Head of caudate nucleus (tissue), 42 donors: ENCODE results near the gene PSG2.
"Not testable (repeated sequence)": the region's sequence is repeated elsewhere in the genome, so short reads cannot be mapped to it uniquely, and the experiment has no call there.

ENCODE experiments used
- DNase-seq, 42 donors: peaks; one replicate each; pipeline versions ENCODE4 v3.0.0 to v3.0.0-alpha.2; 2020 to 2021; ENCODE audit warnings: mixed read lengths in 7 of 42
- intact Hi-C: fragments of 100-400 bp; cut with DNase I; formaldehyde crosslinking; loops from one replicate; pipeline ENCODE4 v1.15.0; 2022

The PSG2 gene

DNA sequence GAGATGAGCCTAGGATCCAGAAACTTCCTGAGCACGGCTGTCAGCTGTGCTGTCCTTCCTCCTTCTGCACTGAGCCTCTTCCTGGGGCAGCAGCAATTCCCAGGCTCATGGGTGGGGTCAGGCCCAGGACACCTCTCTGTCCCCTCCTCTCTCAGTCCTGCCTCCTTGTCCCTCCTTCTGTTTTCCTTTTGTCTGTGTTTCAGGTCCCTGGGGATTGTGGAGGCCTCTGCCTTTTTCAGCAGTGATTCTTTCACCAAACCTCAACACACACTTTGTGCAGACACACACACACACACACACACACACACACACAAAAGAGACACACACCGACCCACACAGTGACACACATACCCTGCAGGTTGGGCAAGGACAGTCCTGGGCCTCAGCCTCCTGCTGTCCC is at the start of gene PSG2:
Gene PSG2 (minus strand): TSS at position 101 of the 400 bp plus-strand sequence. CDS start 132 bp downstream, outside the sequence.
- DNase-seq, intact Hi-C loops: not testable (repeated sequence)

DNA sequence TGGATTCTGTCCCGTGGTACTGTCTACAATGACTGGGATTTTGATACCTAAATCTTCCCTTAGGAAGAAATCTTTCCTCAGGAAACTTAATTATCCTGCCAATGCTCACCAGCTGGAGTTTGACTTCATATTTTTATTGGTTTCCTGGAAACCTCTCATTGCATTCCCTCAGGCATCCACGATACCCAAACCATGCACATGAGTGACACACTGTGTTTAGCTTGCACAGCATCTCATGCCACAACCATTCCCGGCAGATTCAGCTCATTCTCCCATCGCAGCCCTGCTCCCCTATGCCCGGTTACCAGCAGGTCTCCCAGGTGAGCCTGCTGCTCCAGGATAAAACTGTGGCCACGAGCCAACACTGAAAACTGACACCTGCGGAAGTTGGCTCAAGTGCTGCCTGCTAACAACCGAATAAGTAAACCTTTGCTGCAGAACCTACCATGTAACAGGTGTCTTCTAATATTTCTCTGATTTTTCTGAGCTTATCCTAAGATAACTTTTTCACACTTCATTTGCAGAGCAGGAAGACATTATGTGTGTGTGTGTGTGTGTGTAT is 48.9 kb upstream of the PSG2 start:
- intact Hi-C loops, DNase-seq: not testable (repeated sequence)

- intact Hi-C loops: not testable (repeated sequence)
Measured at GRCh38 chr19:43129197-43129596, 46.7 kb upstream of the PSG2 start.

GRCh38 chr19:43127336-43127735 is 44.8 kb upstream of the PSG2 start:
- intact Hi-C loops, DNase-seq: not testable (repeated sequence)

More at GRCh38 chr19:43129197-43129596, 46.7 kb upstream of the PSG2 start:
- DNase-seq: not testable (repeated sequence)

DNA sequence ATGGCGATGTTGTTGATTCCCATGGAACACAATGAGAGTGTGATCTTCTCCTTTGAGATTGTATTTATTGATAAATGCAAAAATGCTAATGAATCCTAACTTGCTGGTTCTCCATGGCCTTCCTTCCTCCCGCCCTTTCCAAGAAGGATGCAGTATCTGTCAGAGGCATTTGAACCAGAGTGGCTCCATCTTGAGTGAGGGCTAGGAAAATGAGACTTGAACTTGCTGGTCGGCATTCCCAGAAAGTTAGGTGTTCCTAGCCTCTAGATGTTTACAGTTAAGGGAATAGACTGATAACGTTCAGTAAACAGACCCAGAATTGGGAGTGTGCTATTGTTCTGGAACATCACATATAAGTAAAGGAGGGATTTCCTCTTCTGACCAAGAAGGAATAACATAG is 44.2 kb upstream of the PSG2 start:
- no peak for DNase-seq
- intact Hi-C loops: no loop called here

DNA sequence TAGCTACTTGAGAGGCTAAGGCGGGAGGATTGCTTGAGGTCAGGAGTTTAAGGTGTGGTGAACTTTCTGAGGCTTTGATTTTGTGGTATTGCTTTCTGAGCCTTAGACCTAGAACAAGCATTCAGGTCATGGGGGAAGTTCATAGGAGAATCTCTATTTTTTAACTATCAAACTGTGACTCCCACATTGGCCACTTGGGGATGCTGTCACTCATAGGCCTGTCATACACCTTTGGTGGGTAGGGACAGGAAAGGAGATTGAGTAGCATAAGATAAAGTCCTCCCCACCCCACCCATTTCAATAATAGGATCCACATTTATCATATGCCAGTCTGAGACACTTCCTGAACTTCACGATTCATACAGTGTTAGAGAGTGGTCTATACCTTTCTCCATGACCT is 41.9 kb upstream of the PSG2 start:
- DNase-seq: no peak
- intact Hi-C loops: no loop called here

DNA sequence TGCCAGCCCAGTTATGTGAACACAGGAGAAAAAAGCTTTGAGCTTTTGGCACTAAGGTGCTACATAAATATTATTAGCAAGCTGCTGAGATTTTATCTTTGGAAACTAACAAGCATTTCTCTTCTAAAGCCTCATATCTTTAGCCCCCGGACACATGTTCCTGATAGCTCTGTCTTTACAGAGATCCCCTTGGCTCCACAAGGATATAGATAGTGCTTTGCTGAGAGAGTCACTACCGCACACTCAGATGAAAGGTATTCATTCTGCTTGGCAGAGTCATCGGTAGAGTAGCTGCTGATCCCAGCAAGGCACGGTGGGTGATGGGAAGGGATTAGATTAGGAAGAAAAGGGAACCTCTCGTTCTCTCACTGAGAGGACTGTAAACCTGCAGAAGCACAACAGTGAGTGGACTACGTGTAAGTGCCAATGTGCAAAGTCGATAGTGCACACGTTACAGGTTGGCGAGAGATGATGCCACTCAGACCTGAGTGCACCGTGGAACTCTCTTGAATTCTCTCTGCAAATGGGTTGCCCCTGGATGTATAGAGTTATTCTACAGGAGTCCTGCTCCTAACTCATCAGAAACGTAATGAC is 38.0 kb upstream of the PSG2 start:
- DNase-seq, intact Hi-C loops: not testable (repeated sequence)

GRCh38 chr19:43119526-43119925 is 37.0 kb upstream of the PSG2 start:
- DNase-seq, intact Hi-C loops: not testable (repeated sequence)

- intact Hi-C loops, DNase-seq: not testable (repeated sequence)
Measured at GRCh38 chr19:43116421-43116820, 33.9 kb upstream of the PSG2 start.

GRCh38 chr19:43115548-43115947 is 33.0 kb upstream of the PSG2 start:
- intact Hi-C loops, DNase-seq: not testable (repeated sequence)

DNA sequence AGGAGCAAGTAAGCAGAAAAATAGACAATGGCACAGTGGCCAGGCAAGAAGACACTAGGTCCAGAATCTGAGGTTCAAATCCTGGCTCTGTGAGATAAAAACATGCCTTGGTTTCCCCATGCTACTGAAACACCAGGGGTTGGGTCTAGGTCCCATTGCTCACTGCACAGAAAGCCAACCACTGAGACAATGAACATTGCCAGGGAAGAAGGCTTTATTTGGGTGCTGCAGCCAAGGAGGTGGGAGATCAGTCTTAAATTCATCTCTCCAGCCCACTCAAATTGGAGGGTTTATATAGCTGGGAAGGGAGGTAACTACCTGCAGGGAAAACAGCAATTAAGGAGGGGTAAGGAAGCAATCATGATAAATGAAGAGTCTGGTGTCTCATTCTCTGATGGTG is 32.6 kb upstream of the PSG2 start:
- DNase-seq, intact Hi-C loops: not testable (repeated sequence)

DNA sequence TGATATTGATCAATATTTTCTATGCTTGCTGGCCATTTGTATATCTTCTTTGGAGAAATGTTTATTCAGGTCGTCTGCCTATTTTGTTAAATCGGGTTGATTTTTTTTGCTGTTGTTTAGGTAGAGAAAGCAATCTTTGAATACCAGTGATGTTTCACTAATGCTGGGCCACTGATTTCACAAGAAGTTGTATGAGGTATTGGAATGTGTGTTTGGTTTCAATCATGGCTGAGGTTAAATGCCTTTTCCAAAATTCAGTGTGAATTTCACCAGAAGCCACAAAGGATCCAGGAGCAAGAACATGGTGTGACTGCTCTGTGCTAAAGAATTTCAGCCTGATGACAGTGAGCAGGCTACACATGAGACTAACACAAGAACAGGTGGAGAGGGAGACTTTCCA is 32.1 kb upstream of the PSG2 start:
- intact Hi-C loops, DNase-seq: not testable (repeated sequence)

DNA sequence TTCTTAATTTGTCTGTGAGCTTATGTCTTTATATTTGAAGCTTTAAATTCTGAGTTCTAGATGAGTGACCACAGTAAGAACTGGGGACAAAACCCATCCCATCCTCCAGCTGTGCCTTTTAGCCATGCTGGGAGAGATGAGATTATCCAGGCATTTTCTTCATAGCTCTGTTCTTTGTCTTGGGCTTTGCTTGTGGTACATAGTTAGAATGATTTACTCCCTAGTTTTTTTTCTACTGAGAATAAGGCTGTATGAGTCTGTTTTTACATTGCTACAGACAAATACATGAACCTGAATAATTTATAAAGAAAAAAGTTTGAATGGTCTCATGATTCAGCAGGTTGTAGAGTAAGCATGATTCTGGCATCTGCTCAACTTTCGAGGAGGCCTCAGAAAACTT is 24.9 kb upstream of the PSG2 start:
- intact Hi-C loops, DNase-seq: not testable (repeated sequence)

GRCh38 chr19:43105496-43105895 is 23.0 kb upstream of the PSG2 start:
- intact Hi-C loops: no loop called here

DNA sequence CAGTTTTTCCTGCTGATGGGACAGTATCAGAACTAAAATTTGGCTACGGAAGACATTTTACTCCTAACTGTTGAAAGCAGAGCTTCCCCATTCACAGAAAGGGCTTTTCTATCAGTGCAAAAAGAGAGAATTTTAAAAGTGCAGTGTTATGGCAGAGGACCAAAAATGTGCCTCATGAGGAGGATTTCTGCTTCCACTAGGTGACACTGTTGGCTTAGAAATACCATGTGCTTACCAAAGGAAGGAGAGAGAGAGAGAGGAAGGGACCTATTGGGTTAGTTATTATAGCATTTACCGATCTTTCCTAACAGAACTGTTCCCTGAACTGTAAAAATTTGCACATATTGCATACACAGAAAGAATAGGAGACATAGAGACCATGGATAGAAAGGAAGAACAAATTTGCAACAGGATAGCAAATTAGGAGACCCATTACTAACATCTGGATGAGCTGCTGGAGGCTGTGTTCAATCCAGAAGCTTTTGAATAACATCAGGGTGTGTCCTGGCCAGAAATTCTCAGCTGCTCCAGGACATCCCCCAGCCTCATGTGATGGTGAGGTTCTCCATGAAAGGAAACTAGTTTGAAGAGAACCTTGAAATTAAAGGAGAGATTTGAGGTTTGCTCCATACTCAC is 21.8 kb upstream of the PSG2 start:
- intact Hi-C loops: not testable (repeated sequence)
- DNase-seq: peak in 2 of 42 donors; percentile 8 to 21

More at GRCh38 chr19:43105496-43105895, 23.0 kb upstream of the PSG2 start:
- DNase-seq: no peak

GRCh38 chr19:43101950-43102349 is 19.4 kb upstream of the PSG2 start:
- no peak for DNase-seq
- intact Hi-C loops: no loop called here

DNA sequence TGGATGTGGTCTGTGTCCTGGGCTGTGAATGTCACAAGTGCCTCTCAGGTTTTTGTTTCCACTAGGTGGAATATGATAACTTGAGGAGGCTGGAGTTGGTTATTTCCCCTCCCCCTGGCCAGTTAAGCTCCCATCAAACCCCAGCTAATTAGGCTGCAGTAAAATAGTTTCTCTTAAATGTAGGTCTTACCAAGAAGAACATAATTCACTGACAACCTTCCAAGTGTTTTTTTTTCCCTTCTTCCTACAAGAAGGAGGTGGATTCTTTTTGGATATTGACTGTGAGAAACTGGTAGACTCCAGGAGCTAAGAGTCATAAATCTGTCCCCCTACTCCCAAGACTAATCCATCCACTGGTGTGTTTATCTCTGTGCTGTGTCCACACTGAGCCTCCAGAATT is 15.9 kb upstream of the PSG2 start:
- DNase-seq, intact Hi-C loops: not testable (repeated sequence)

DNA sequence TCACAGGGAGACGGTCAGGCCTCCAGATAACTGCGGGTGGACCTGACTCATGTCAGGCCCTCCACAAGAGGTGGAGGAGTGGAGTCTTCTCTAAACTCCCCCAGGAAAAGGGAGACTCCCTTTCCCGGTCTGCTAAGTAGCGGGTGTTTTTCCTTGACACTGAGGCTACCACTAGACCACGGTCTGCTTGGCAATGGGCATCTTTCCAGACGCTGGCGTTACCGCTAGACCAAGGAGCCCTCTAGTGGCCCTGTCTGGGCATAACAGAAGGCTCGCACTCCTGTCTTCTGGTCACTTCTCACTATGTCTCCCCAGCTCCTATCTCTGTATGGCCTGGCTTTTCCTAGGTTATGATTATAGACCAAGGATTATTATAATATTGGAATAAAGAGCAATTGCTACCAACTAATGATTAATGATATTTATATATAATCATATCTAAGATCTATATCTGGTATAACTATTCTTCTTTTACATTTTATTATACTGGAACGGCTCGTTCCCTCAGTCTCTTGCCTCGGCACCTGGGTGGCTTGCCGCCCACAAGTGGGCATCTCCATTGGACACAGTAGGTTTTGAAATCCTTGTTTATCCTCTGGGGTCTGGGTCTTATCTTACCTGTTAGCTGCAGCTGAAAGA is 5.3 kb upstream of the PSG2 start:
- peak in 41 of 42 donors; percentile 14 to 86 (median 62) for DNase-seq
- intact Hi-C loops: not testable (repeated sequence)

DNA sequence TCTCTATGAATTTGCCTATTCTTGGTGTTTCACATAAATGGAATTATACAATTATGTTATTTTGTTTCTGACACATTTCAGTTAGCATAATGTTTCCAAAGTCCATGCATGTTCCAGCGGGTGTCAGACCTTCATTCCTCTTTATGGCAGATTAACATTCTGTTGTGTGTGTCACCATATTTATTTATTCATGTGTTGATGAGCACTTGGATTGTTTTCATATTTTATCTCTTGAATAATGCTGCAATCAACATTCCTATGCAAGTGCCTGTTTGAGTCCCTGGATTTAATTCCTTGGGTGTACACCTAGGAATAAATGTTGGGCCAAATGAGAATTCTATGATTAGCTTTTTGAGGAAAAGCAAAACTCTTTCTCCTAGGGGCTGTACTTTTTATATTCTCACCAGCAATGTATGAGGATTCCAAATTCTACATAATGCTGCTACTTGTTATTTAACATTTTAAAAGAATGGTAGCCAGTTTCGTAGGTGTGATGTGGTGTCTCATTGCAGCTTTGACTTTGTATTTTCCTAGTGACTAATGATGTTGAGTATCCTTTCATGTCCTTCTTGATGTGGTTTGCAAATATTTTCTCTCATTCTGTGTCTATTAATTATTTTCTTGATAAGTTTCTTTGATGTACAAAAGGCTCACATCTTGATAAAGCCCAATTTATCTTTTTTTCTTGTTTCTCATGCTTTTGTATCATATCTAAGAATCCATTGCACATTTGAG is 3.5 kb upstream of the PSG2 start:
- intact Hi-C loops, DNase-seq: not testable (repeated sequence)
